Suppressor macrophage treated with lipopolysaccharide for 1 hour (primary cell): ENCODE data around the gene LUZP1.

Experiments used
- DNase-seq, 3 donors: peaks; one replicate each; pipeline ENCODE4 v3.0.0-alpha.2; 2020 to 2022

Gene LUZP1

GRCh38 chr1:23188434-23188884 is 19.8 kb upstream of the LUZP1 start:
- no peak for DNase-seq

GRCh38 chr1:23187637-23188036 is 19.0 kb upstream of the LUZP1 start:
- no peak for DNase-seq

DNA sequence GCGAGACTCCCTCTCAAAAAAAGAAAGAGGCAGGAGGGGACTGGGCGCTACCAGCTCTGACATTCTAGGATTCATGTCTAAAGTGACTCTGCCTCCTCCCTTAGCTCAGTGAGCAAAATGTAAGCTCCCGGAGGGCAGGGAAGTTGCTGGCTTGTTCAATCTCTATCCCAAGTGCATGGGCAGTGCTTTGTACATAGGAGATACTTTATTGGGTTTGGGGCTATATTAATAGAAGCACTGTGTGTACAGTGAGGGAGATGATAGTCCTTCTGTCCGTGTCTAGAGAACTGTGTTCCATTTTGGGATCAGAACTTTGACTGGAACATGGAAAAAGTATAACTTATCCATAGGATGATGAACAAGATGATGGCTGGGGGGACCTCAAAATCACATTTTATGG is 16.7 kb upstream of the LUZP1 start:
- DNase-seq, result no peak

- DNase-seq, result peak; percentile 67 to 77 (median 76)
Observed at GRCh38 chr1:23184212-23184934, 15.7 kb upstream of the LUZP1 start.

DNA sequence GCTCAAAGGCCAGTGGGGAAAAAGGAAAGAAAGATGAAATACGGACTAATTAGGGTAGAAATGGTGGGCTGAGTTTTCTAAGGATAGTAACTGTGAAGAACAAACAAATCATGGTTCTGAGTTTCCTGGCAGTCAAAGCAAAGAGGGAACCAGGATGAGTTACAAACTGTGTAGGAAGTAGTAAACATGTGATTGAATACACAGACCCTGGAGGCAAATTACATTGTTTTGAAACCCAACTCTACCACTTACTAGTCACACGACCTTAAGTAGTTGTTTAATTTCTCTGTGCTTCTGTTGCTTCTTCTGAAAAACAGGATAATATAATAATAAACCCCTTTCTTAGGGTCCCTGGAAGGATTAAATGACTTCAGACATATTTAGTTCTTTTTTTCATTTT is 11.2 kb upstream of the LUZP1 start:
- DNase-seq, result peak in 2 of 3 donors; percentile 38 to 42

DNA sequence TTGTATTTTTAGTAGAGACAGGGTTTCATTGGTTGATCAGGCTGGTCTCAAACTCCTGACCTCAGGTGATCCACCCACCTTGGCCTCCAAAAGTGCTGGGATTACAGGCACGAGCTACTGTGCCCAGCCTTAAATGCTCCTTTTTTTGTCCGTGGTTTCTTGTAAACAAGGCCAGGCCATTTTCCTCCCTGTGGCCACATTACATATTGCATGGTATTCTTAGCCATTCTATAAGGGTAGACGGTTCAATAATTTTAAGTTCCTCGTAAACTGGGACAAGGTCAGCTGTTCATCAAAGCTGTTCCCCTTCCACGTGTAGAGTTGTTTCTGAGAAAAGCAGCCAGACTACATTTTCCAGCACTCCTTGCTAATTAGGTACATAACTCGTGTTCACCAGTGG is 10.3 kb upstream of the LUZP1 start:
- peak; percentile 37 to 48 (median 42) for DNase-seq

DNA sequence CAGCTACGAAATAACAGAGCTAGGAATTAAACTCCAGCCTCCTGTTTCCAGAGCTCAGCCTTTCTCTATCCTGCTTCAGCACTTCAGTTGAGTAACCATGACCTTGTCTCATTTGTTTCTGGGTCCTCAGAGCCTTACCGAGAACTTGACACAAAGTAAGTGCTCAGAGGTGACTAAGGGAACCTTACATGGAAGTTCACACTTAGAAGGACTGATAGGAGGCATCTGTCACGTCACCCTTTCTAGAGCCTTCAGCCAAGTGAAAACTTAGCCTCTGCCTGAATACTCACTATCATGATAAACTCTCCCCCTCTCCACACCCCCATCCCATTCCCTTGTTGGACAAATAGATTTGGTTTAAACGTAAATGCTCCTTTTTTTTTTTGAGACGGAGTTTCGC is 9.8 kb upstream of the LUZP1 start:
- no peak for DNase-seq

- peak; percentile 69 to 84 (median 69) for DNase-seq
Observed at GRCh38 chr1:23177438-23178380, 9.1 kb upstream of the LUZP1 start.

- DNase-seq, result no peak
Observed at GRCh38 chr1:23177031-23177430, 8.4 kb upstream of the LUZP1 start.

GRCh38 chr1:23174426-23175110 is 5.9 kb upstream of the LUZP1 start:
- no peak for DNase-seq

DNA sequence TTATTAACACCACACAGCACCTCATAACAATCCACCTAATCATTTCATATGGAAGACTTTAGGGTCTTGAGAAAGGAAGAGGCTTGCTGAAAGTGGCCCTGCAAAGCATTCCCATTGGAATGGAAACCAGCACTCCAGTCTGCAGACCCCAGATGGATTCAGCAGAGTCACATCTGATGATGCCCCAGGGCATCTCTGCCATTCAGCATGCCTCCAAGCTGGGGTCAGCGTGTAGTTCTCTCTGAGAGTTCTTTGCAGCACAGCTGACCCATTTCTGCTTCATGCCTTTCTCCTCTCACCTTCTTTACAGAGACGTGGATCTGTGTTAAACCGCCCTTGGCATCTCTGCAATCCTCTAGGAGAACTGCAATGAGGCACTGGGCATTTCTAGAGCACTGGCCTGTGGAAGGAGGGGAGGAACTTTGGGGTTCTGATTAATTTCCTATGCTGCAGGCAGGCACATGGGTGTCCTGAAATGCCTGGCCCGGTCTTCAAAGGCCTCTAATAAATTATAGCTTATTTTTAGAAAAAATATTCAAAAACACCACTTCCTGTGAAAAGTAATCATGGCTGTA is 2.6 kb upstream of the LUZP1 start:
- no peak for DNase-seq

- DNase-seq, result peak; percentile 88 to 92 (median 88)
Observed at GRCh38 chr1:23169727-23170335, 1.2 kb upstream of the LUZP1 start.

DNA sequence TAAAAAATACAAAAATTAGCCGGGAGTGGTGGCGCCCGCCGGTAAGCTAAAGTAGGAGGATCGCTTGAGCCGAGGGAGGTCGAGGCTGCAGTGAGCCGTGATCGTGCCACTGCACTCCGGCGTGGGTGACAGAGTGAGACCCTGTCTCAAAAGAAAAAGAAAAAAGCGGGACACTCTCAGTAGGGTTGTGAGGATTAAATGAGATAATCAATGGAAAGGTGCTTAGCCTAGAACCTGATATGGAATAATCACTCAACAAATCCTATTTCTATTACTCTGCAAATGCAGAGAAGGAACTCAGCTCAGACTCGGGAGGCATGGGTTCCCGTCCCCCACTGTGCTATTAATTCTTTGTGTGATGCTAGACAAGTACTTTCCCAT is 529 bp upstream of the LUZP1 start:
- no peak for DNase-seq

GRCh38 chr1:23168079-23168444 is 594 bp downstream of the LUZP1 start:
- DNase-seq, result peak; percentile 26 to 67 (median 37)

DNA sequence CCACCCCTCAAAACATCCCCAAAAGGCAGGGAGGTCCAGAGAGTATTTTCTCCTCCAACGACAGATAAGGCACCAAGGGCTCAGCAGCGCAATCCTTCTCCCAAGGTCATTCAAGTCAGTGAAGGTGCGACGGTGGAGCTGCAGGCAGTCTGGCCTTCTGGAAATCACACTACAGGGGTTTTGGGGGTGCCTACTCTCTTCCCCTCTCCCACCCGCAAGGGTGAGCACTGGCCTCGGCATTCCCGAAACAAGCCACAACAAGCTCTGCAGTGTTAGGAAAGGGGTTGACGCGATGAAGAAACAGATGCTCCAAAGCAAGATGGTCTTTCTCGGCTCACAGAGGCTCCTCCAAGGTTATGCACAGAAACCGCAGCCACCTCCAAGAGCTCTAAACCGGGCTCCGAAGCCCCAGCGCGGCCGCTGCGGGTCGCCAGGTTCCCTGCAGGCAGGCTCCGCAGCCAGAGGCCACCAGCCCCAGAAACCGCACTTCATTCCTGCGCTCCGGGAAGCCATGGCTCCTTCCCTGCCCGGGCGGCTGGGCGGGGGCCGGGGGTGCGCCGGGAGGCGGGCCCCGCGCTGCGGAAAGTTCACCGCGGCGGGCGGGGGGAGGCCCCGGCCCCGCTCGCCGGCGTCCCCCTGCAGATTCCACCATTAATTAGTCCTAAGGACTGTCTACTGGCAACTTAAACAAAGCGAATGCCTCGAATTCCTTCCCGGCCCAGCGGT is 1.1 kb downstream of the LUZP1 start:
- DNase-seq, result peak; percentile 36 to 76 (median 49)

DNA sequence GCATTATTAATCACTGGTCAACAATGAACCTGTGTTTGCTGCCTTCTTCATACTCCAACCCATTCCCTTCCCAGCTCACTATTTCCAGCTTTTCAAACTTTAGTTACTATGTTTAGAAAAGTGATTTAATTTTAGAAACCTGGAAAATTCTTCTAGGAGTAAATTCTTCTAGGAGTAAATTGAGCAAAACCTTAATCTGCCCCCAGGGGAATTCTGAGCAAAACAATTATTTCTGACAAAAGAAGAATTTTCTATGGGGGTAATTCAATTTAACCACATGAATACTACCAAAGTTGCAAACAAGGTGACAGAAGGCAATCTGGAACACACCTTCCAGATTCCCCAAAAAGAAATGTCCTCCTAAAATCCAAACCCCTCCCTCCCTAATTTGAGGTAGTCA is 1.8 kb downstream of the LUZP1 start:
- no peak for DNase-seq

DNA sequence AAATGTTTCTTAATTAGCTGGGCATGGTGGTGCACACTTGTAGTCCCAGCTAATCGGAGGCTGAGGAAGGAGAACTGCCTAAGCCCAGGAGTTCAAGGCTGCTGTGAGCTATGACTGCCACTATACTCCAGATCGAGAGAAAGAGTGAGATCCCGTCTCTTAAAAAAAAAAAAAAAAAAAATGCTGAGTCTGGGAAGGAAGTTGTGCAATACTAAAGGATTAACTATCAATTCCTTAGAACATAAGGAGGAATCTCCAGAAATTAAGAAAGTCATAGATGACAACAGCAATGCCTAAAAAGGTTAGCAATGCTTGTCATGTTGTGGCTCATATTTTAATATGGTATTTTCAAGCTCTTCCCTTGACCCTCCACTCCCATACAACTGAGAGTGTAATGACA is 5.3 kb downstream of the LUZP1 start:
- DNase-seq, result peak in 2 of 3 donors; percentile 11 to 44

- no peak for DNase-seq
Observed at GRCh38 chr1:23159963-23160877, 8.4 kb downstream of the LUZP1 start.

GRCh38 chr1:23156940-23157339 is 11.7 kb downstream of the LUZP1 start:
- no peak for DNase-seq

DNA sequence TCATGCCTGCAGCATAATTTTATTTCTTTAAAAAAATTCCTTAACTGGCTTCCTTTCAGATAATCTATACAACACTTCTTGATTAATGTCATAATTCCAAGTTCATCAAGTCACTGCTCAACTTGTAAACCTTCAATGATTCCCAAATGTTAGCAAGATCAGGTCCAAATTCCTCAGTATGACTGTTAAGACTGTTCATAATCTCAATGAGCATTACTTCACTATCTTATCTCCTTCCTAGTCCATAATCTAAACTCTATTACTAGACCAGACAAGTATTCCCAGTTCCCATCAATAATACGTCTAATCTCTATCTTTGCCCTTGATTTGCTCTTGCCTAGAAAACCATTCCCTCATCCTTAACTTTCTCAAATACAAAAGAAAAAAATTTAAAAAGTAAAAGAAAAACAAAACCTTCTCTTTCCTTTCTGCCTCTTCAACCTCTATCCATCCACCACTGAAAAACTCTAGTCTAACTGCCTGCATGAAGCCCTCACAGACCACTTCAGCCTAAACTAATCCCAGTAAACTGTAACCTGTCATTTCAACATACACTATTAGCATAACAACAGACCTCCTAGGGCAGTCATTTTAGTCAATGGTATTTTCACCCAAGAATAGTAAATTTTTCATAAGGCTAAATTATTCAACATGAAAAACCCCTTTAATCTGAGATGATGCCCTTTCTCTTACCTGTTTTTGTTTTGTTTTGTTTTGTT is 15.5 kb downstream of the LUZP1 start:
- DNase-seq, result no peak
